ENCODE measurements around the gene IQSEC1.
A peak's percentile ranks its signal among the peaks of the same experiment; 100 is the strongest.

IQSEC1 gene

GRCh38 chr3:12965999-12966846, 107.0 kb downstream of the IQSEC1 start:
- Histone ChIP-seq H3K4me3 (ENCODE audit: severe bottlenecking) (peak overlapping the region; percentile 95), H3K36me3 (ENCODE audit: low read depth) (no peaks in the 10 kb centered on the region), H3K27ac (ENCODE audit: poor library complexity, severe bottlenecking) (no peak overlapping the region), H3K4me1 (ENCODE audit: insufficient read depth, poor library complexity, severe bottlenecking) (no peaks in the 10 kb centered on the region), H3K27me3 (ENCODE audit: insufficient read depth, poor library complexity, severe bottlenecking) (no peaks in the 10 kb centered on the region), H3K9me3 (ENCODE audit: severe bottlenecking) (no peaks in the 10 kb centered on the region)
- DNase-seq (ENCODE audit: low spot score) (no peak), ATAC-seq (ENCODE audit: low read depth) (no peak; the same call in 1 of the 3 replicates)
- TF ChIP-seq CTCF (IDR thresholded peaks at IDR 0.05; ENCODE audit: poor library complexity, severe bottlenecking) = no peak

- no peaks in the 10 kb centered on the region for H3K9me3 ChIP-seq (ENCODE audit: severe bottlenecking)
- TF ChIP-seq CTCF (IDR thresholded peaks at IDR 0.05; ENCODE audit: poor library complexity, severe bottlenecking) = no peak
- no peaks in the 10 kb centered on the region for H3K36me3 ChIP-seq (ENCODE audit: low read depth)
- H3K4me3 ChIP-seq (ENCODE audit: severe bottlenecking) = no peak overlapping the region
- no peak for ATAC-seq (ENCODE audit: low read depth)
- no peak for DNase-seq (ENCODE audit: low spot score)
- no peaks in the 10 kb centered on the region for H3K4me1 ChIP-seq (ENCODE audit: insufficient read depth, poor library complexity, severe bottlenecking)
- no peaks in the 10 kb centered on the region for H3K27me3 ChIP-seq (ENCODE audit: insufficient read depth, poor library complexity, severe bottlenecking)
- H3K27ac ChIP-seq (ENCODE audit: poor library complexity, severe bottlenecking) = no peak overlapping the region
Observed at GRCh38 chr3:12964711-12965612, 108.3 kb downstream of the IQSEC1 start.

DNA sequence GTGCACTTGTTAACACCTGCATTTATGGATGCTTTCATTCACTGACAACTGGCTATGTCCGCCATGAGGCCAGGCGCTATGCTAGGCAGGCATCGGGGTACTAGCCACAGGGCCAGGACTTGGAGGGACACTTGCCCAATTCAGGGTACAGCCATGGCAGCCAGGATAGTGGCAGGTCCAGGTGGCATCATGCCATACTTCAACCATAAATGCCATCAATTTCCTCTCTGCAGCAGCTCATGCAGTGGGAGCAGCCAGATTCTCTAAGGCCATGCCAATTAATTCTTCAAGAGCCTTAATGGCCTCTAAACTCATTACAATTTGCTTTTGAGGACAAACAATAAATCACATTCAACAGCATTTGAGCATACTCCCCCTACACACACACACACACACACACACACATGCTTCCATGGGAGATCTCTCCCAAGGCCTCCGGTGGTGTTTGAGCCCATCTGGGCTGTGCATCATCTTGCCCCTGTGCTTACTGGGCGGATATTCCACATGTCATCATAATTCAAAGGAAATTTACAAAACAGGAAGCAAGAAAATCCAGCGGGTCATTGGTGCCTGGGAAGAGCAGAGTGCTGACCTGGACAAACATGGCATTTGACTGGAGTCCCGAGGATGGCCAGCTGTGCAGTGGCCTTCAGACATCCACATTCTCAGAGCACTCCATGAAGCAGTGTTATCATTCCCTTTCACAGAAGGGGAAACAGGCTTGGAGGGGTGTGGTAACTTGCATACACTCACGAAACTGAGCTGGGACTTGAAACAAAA, 109.1 kb downstream of the IQSEC1 start:
- H3K4me1 ChIP-seq (ENCODE audit: insufficient read depth, poor library complexity, severe bottlenecking) = no peaks in the 10 kb centered on the region
- no peak for TF ChIP-seq CTCF (IDR thresholded peaks at IDR 0.05; ENCODE audit: poor library complexity, severe bottlenecking)

GRCh38 chr3:12963231-12963896, 109.9 kb downstream of the IQSEC1 start:
- no peaks in the 10 kb centered on the region for H3K4me1 ChIP-seq (ENCODE audit: insufficient read depth, poor library complexity, severe bottlenecking)
- no peak for TF ChIP-seq CTCF (IDR thresholded peaks at IDR 0.05; ENCODE audit: poor library complexity, severe bottlenecking)
- no peaks in the 10 kb centered on the region for H3K36me3 ChIP-seq (ENCODE audit: low read depth)
- no peak overlapping the region for H3K4me3 ChIP-seq (ENCODE audit: severe bottlenecking)
- ATAC-seq (ENCODE audit: low read depth) (no peak), DNase-seq (ENCODE audit: low spot score) (no peak)
- H3K27me3 ChIP-seq (ENCODE audit: insufficient read depth, poor library complexity, severe bottlenecking) = no peaks in the 10 kb centered on the region
- no peaks in the 10 kb centered on the region for H3K9me3 ChIP-seq (ENCODE audit: severe bottlenecking)
- no peak overlapping the region for H3K27ac ChIP-seq (ENCODE audit: poor library complexity, severe bottlenecking)

More for the DNA sequence above, 109.1 kb downstream of the IQSEC1 start:
- DNase-seq (ENCODE audit: low spot score) = no peak
- no peaks in the 10 kb centered on the region for H3K9me3 ChIP-seq (ENCODE audit: severe bottlenecking)
- no peak overlapping the region for H3K4me3 ChIP-seq (ENCODE audit: severe bottlenecking)
- no peaks in the 10 kb centered on the region for H3K36me3 ChIP-seq (ENCODE audit: low read depth)
- H3K27ac ChIP-seq (ENCODE audit: poor library complexity, severe bottlenecking) = no peak overlapping the region
- ATAC-seq (ENCODE audit: low read depth) = no peak
- no peaks in the 10 kb centered on the region for H3K27me3 ChIP-seq (ENCODE audit: insufficient read depth, poor library complexity, severe bottlenecking)

Measured in RWPE2 (cell line).